Adrenal gland (tissue), 5 donors: ENCODE data around the gene UBAC1.

Experiments
- CTCF ChIP-seq, 6 experiments: fragments of 450-650 bp in 4 of 6; fragments of 200-600 bp in 2 of 6; sonication (generic) in 1 of 6; IDR thresholded peaks; 1 replicate in 5 of 6; 2 replicates in 1 of 6; pipeline versions ENCODE4 v1.5.1 to v1.8.0; 2016 to 2021; ENCODE audit warnings: antibody characterized with exemption in 6 of 6, mild to moderate bottlenecking in 2 of 6, moderate library complexity in 1 of 6
- POLR2A ChIP-seq, 2 donors: fragments of 450-650 bp; IDR thresholded peaks; one replicate each; pipeline ENCODE4 v1.6.1; 2017; ENCODE audit warnings: antibody characterized with exemption in 2 of 2, mild to moderate bottlenecking in 2 of 2, moderate library complexity in 1 of 2
- donor health status: DM: no; HTN: no; CAD: no.

- TF ChIP-seq POLR2A (IDR thresholded peaks at IDR 0.05) (no peak), CTCF (IDR thresholded peaks at IDR 0.05) (no peak)
Measured at GRCh38 chr9:135990468-135991429, 29.6 kb upstream of the UBAC1 start.
